Measurements from ENCODE around the gene KIF7.
A peak's percentile ranks its signal among the peaks of the same experiment; 100 is the strongest.

DNA sequence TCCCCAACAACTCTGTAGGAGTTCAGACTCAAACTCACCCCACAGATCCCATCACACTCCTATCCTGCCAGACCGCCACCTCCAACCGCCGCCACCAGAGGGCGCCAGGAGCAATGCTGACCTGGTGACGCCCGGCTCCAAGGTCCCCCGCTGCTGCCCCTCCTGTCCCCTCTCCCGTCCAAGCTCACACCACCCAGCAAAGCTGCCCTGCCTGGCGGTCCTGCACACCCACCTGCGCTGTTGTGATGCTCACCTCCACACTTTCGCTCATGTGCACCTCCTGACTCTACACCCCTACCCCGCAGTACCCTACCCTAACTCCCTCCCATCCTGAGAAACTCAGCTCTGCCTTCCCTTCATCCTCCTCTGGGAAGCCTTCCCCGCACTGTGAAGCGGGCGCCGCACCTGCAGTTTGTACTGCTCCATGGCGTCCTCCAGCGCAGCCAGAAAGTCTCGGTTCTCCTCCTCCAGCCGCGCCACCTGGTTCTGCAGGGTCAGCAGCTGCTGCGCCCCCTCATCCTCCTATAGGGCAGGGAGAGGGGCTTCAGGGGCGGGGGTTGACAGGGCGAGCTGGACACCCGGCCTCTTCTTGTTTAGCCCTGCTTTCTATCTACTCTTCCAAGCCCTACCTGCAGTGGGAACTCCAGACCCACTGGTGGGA is 7.9 kb downstream of the KIF7 start:
- TF ChIP-seq, protein P1, sequence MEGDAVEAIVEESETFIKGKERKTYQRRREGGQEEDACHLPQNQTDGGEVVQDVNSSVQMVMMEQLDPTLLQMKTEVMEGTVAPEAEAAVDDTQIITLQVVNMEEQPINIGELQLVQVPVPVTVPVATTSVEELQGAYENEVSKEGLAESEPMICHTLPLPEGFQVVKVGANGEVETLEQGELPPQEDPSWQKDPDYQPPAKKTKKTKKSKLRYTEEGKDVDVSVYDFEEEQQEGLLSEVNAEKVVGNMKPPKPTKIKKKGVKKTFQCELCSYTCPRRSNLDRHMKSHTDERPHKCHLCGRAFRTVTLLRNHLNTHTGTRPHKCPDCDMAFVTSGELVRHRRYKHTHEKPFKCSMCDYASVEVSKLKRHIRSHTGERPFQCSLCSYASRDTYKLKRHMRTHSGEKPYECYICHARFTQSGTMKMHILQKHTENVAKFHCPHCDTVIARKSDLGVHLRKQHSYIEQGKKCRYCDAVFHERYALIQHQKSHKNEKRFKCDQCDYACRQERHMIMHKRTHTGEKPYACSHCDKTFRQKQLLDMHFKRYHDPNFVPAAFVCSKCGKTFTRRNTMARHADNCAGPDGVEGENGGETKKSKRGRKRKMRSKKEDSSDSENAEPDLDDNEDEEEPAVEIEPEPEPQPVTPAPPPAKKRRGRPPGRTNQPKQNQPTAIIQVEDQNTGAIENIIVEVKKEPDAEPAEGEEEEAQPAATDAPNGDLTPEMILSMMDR (IDR thresholded peaks at IDR 0.05; ENCODE audit: low read depth, low read length) = peak; percentile 70
- TF ChIP-seq EZH2phosphoT487 (IDR thresholded peaks at IDR 0.05; ENCODE audit: low read depth) = no peak
